ENCODE data around the gene TRAF1. TPM values are rescaled to one million over a fixed set of nuclear protein-coding genes. Genes with fewer than 3 reads are reported as not detected.

TRAF1 gene
- total and polyA plus RNA-seq, 10 of the 15 experiments (the other 5 are each of a cell fraction or from before 2014, with no cell fraction given): 13.8 to 163 (median 128) TPM

GRCh38 chr9:120928015-120928482 lies 1.5 kb upstream of the TRAF1 start (continued):
- TF ChIP-seq RAD51 (IDR thresholded peaks at IDR 0.05) (no peak), SREBF1 (IDR thresholded peaks at IDR 0.05; ENCODE audit: low read length) (no peak), E2F8 (IDR thresholded peaks at IDR 0.05; ENCODE audit: low read depth, partially characterized antibody) (no peak), IKZF2 (IDR thresholded peaks at IDR 0.05) (no peak), POLR2AphosphoS2 (IDR thresholded peaks at IDR 0.05; ENCODE audit: low read depth, low read length) (peak; percentile 58; the same call in 1 of the 2 replicates), ZNF217 (IDR thresholded peaks at IDR 0.05) (peak; percentile 28; the same call in 1 of the 2 replicates), SKIL (IDR thresholded peaks at IDR 0.05; ENCODE audit: low read depth, poor library complexity, severe bottlenecking) (no peak), NR2C1 (IDR thresholded peaks at IDR 0.05) (no peak), EGR1 (IDR thresholded peaks at IDR 0.05; ENCODE audit: borderline replicate concordance in 1 of 2, low read depth in 2 of 2, low read length in 2 of 2) (no peak), RAD21 (IDR thresholded peaks at IDR 0.05; ENCODE audit: insufficient read depth, low read depth, low read length) (no peak), NRF1 (conservative IDR thresholded peaks at IDR 0.05; ENCODE audit: low read depth, low read length) (no peak), ATF7 (IDR thresholded peaks at IDR 0.05; ENCODE audit: low read depth) (no peak), TCF7 (IDR thresholded peaks at IDR 0.05; ENCODE audit: borderline replicate concordance) (no peak), EED (IDR thresholded peaks at IDR 0.05; ENCODE audit: low read depth) (peak; percentile 87), POLR2AphosphoS5 (IDR thresholded peaks at IDR 0.05; ENCODE audit: low read length) (peak; percentile 53), SUPT20H (IDR thresholded peaks at IDR 0.05; ENCODE audit: borderline replicate concordance, control insufficient read depth, low read depth, low read length) (no peak), CHD4 (IDR thresholded peaks at IDR 0.05) (no peak), JUND (IDR thresholded peaks at IDR 0.05; ENCODE audit: low read depth, low read length) (no peak), ZBTB33 (IDR thresholded peaks at IDR 0.05) (no peak), ZBED1 (IDR thresholded peaks at IDR 0.05; ENCODE audit: borderline replicate concordance) (no peak; the same call in 1 of the 2 replicates), GABPA (IDR thresholded peaks at IDR 0.05; ENCODE audit: low read depth) (no peak), CHD1 (IDR thresholded peaks at IDR 0.05; ENCODE audit: low read depth, low read length) (no peak)
